HG02623 (cell line): ENCODE results near the gene DPP7.

ENCODE experiments used
- ATAC-seq: cut with Tn5 transposase; IDR thresholded peaks from one replicate; pipeline ENCODE4 v1.9.1; 2021; ENCODE audit warnings: moderate library complexity; ENCODE audit not compliant: unreplicated experiment

Gene DPP7

DNA sequence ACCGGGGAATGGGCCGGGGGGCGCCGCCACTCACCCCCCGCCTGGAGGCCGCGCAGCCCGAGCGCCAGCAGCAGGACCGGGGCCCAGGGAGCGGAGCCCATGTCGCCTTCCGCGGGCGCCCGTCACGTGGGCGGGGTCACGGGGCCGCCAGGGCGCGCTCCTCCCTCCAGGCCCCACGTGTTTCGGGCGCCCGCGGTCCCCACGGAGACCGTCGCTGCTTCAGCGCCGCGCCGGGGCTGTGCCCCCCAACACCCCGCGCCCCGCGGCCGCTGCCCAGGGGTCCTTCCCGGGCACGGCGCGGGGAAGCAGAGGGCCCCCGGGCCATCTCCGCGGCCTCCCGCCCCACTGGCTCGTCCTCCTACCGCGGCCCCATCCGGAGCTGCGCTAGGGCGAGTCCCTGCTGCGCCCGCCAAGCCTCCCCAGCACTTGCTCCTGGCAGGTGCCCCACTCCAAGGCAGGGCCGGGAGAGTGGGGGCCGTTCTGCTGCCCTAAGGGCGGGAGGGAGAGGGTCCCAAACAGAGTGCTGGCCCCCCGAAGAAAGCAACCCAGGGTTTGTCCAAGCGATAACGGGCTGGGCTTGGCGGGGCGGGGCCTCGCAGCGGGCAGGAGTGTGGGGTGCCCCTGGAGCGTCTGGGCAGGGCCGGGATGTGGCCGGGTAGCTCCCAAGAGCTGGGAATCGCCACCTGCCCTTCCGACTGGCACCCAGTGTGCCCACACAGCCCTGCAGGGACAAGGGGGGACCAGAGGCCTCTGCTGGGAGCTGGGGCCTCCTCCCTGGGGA lies at the start of gene DPP7:
Gene DPP7 (minus strand): TSS at position 121 of the 781 bp plus-strand sequence. CDS start 20 bp downstream, at position 101.
- peak; percentile 75 for ATAC-seq

DNA sequence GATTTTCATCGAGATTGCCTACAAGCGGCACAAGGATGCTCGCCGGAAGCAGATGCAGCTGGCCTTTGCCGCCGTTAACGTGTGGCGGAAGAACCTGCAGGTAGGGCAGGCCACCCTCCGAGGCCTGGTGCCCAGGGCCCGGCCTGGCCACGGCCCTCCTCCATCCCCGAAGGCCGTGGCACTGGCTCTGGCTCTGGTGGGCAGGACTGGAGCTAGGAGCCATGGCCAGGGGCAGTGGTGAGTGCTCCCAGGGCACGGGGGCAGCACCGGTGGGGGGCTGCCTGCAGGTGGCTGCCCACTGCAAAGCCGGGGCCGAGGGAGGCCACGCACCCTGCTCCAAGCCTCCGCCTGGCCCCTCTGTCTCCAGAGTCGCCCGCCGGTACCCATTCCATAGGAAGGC lies 49.3 kb upstream of the DPP7 start:
- no peak for ATAC-seq

DNA sequence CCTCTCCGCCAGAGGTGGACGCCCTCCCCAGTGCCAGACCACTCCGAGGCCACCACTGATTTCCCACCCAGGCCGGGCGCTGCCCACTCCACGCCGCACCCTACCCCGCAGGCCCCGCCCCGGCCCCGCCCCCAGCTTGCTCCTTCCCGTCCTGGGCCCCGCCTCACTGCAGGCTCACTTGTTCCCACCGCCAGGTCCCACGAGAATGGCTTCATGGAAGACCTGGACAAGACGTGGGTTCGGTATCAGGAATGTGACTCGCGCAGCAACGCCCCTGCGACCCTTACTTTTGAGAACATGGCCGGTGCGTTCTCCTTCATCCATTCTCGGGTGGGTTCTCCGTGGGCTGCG lies 48.8 kb upstream of the DPP7 start:
- no peak for ATAC-seq

GRCh38 chr9:137162505-137163364 lies 48.2 kb upstream of the DPP7 start:
- no peak for ATAC-seq

- ATAC-seq: no peak
Measured at GRCh38 chr9:137161558-137162486, 47.3 kb upstream of the DPP7 start.

DNA sequence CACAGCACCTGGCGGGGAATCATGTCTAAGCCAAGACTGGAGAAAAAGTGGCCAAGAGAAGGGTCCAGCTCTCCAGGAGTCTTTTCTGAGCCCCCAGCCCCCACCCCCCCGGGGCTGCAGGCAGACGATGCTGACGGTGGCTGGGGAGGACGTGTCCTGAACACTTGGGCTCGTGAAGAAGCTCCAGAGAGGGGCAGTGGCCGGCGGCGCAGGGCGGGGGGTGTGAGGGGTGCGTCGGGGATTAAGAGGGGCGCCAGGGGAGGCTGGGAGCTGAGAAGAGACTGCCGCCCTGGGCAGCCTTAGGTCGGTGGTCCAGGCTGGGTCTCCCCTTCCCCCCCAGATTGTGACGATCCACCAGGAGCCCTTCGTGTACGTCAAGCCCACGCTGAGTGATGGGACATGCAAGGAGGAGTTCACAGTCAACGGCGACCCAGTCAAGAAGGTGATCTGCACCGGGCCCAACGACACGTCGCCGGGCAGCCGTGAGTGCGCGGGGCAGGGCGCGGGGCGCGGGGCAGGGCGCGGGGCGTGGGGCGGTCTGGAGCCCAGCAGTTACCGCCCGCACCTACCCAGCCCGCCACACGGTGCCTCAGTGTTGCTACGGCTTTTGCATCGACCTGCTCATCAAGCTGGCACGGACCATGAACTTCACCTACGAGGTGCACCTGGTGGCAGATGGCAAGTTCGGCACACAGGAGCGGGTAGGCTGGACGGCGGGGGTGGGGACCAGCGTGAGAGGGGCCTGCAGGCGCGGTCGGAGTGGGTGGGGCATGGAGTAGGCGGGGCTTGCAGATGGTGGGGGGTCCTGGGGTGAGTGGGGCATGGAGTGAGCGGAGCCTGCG lies 46.4 kb upstream of the DPP7 start:
- no peak for ATAC-seq

DNA sequence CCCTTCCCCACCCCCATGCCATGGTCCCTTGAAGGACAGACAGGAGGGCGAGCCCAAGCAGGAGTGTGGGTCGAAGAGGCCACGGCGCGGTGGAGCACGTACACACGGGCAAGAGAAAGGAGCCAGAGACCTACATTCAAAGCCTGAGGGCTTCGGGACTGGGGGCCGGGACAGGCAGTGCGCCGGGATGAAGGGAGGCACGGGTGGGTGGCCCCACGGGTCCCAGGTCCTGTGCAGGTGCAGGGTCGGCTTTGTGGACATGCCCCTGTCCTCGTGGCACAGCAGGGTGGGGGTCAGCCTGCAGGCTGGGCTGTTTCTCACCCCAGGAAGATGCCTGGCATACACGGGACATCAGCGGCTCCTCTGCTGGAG lies 45.5 kb upstream of the DPP7 start:
- ATAC-seq: no peak

- ATAC-seq: no peak
Measured at GRCh38 chr9:137159105-137160053, 44.8 kb upstream of the DPP7 start.

GRCh38 chr9:137158625-137159024 lies 44.1 kb upstream of the DPP7 start:
- ATAC-seq: no peak

DNA sequence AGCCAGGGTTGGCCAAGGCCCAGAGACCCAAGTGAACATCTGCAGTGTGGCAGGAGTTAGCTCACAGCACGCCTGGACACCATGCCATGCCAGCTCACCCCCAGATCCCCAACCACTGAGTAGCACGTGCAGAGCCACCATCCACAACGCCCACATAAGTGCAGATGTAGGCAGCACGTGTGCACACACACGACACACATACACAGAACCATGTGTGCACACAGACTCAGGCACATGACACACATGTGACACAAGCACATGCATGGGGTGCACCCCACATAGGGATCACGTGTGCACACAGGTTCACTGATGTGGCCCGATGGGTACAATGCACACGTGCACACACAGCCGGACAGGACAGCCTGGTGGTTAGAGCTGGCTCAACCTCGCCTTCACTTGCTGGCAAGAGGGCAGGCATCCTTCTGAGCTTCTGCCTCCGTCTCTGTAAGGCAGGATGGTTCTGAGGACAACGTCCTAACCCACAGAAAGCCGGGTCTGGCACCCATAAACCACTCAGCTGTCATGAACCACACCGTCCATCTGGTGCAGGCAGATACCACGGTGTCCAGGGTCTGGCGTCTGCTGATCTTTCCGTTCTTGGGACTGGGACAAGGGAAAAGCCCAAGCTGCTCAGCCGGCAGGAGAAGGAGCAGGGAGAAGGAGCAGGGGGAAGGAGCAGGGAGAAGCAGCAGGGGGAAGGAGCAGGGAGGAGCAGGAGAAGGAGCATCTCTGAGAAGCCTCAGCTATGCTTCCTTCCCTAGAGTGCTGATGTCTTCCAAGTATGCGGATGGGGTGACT lies 43.3 kb upstream of the DPP7 start:
- no peak for ATAC-seq

- ATAC-seq: no peak
Measured at GRCh38 chr9:137156567-137157375, 42.2 kb upstream of the DPP7 start.

- no peak for ATAC-seq
Measured at GRCh38 chr9:137152844-137153405, 38.4 kb upstream of the DPP7 start.

- peak; percentile 43 for ATAC-seq
Measured at GRCh38 chr9:137150617-137151457, 36.3 kb upstream of the DPP7 start.

DNA sequence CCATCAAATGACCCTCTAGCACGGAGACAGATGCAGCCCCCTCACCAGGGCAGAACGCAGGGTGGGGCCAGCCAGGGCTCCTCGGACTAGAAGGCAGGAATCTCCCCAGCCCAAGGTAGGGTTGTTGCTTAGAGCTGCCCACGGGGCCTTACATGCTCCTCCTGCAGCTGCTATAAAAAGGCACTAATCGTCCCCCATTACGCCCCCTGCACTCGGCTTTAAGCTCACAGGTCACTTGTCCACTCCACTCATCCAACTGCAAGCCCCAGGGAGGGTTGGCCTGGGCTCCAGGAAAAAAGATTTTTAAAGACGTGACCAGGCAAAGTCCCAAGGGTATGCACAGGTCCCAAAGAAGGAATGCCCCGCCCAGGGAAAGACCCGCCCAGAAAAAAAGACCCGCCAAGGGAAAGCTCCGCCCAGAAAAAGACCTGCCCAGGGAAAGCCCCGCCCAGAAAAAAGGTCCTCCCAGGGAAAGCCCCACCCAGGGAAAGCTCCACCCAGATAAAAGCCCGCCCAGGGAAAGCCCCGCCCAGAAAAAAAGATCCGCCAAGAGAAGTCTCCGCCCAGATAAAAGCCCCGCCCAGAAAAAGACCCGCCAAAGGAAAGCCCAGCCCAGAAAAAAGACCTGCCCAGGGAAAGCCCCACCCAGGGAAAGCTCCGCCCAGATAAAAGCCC lies 35.5 kb upstream of the DPP7 start:
- peak; percentile 15 for ATAC-seq

- no peak for ATAC-seq
Measured at GRCh38 chr9:137149363-137149762, 34.8 kb upstream of the DPP7 start.

DNA sequence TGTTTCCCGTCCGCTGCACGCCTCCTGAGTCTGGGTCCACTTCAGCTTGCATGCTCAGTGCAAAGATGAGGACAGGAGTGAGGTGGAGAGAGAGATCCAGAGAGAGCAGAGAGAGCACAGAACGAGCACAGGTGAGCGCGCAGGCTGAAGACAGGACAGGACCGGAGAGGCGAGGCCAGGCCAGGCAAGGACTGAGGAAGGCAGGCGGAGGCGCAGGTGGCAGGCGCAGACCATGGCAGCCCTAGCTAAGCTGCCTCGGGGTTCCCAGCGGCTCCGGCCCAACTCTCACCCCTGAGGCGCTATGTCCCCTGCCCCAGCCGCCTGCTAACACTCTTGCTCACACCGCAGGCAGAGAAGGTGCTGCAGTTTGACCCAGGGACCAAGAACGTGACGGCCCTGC lies 34.1 kb upstream of the DPP7 start:
- no peak for ATAC-seq
